ENCODE data around the gene KDM7A. TPM values are rescaled to one million over a fixed set of nuclear protein-coding genes. Genes with fewer than 3 reads are reported as not detected.

KDM7A gene
- polyA plus RNA-seq, 1 of the 3 experiments (the other 2 are of a cell fraction): 0.94 TPM

GRCh38 chr7:140161047-140161446 lies 15.7 kb downstream of the KDM7A start:
- no peak for DNase-seq
- Histone ChIP-seq H4K20me1 (ENCODE audit: insufficient read depth) (no peaks in the 10 kb centered on the region), H3K4me1 (ENCODE audit: control insufficient read depth in 1 of 2, insufficient read depth in 2 of 2, low read depth in 1 of 2, low read length in 1 of 2) (peaks cover 8 to 20% of the 10 kb centered on the region in 2 experiments; a peak in 3 of 4 replicates), H3F3A (replicated peaks; ENCODE audit: insufficient read depth) (no peaks in the 10 kb centered on the region), H3K36me3 (replicated peaks in 1 of 2; ENCODE audit: control insufficient read depth in 1 of 2, insufficient read depth in 2 of 2, low read length in 1 of 2) (no peaks in the 10 kb centered on the region), H3K4me3 (ENCODE audit: low read depth in 2 of 2, low read length in 1 of 2) (no peak overlapping the region), H3K27me3 (ENCODE audit: insufficient read depth) (no peaks in the 10 kb centered on the region), H3K79me2 (ENCODE audit: insufficient read depth) (peaks cover 11% of the 10 kb centered on the region), H3K9me2 (no peaks in the 10 kb centered on the region), H3K9ac (no peak overlapping the region), H3K9me3 (no peaks in the 10 kb centered on the region), H2AFZ (ENCODE audit: low read depth) (no peak overlapping the region), H3K4me2 (no peak overlapping the region), H3K27ac (ENCODE audit: low read depth in 2 of 2, low read length in 1 of 2) (peak overlapping the region in 1 of 2 experiments; percentile 72; a peak in 1 of 4 replicates)
- WGBS (ENCODE audit: low lambda C conversion rate): 91% methylated on average over 1 of the region's 1 CpG
- TF ChIP-seq RCOR1 (IDR thresholded peaks at IDR 0.05; ENCODE audit: low read length): no peak
- TF ChIP-seq MAX (IDR thresholded peaks at IDR 0.05; ENCODE audit: low read depth): no peak
- TF ChIP-seq MXI1 (IDR thresholded peaks at IDR 0.05; ENCODE audit: low read depth, low read length): no peak
- TF ChIP-seq FOSL2 (IDR thresholded peaks at IDR 0.05; ENCODE audit: borderline replicate concordance, low read depth): no peak
- TF ChIP-seq IRF3 (IDR thresholded peaks at IDR 0.05; ENCODE audit: low read depth, low read length): no peak
- no peak for TF ChIP-seq JUND (IDR thresholded peaks at IDR 0.05)
- TF ChIP-seq RFX5 (IDR thresholded peaks at IDR 0.05; ENCODE audit: low read length): no peak
- TF ChIP-seq TAF1 (IDR thresholded peaks at IDR 0.05; ENCODE audit: borderline replicate concordance, low read depth, low read length): no peak
- no peak for TF ChIP-seq MEF2A (IDR thresholded peaks at IDR 0.05; ENCODE audit: borderline replicate concordance, low read depth)
- TF ChIP-seq USF2 (IDR thresholded peaks at IDR 0.05; ENCODE audit: borderline replicate concordance, low read depth, low read length): no peak
- TF ChIP-seq PBX3 (IDR thresholded peaks at IDR 0.05): no peak
- no peak for TF ChIP-seq EP300 (IDR thresholded peaks at IDR 0.05; ENCODE audit: borderline replicate concordance in 1 of 2, low read depth in 1 of 2, low read length in 1 of 2)
- TF ChIP-seq NFIC (IDR thresholded peaks at IDR 0.05; ENCODE audit: borderline replicate concordance): no peak
- no peak for TF ChIP-seq ZBTB33 (IDR thresholded peaks at IDR 0.05; ENCODE audit: borderline replicate concordance, low read depth)
- no peak for TF ChIP-seq TCF12 (IDR thresholded peaks at IDR 0.05)
- TF ChIP-seq TEAD4 (IDR thresholded peaks at IDR 0.05; ENCODE audit: borderline replicate concordance, insufficient read depth): no peak
- no peak for TF ChIP-seq ELF1 (IDR thresholded peaks at IDR 0.05)
- ChIA-PET POLR2A (no interaction called here), CTCF (interaction anchor here (0.9 to 1.9 kb wide), 3 partner anchors 9 to 493 kb away, joined by 3 to 5 read pairs (median 3); no protein-coding TSS in a partner anchor)
